ENCODE measurements around the gene SRC. TPM values are rescaled to one million over a fixed set of nuclear protein-coding genes. Genes with fewer than 3 reads are reported as not detected.

SRC gene
- total RNA-seq, 1 experiment from 2014 or later = 185 TPM

GRCh38 chr20:37389241-37389747, 43.4 kb downstream of the SRC start:
- Mint-ChIP-seq H3K4me3 (ENCODE audit: low read depth, unreplicated experiment) (no peak overlapping the region), H3K9me3 (ENCODE audit: low read depth, unreplicated experiment) (no peaks in the 10 kb centered on the region), H3K27me3 (ENCODE audit: unreplicated experiment) (no peaks in the 10 kb centered on the region), H3K27ac (ENCODE audit: unreplicated experiment) (no peak overlapping the region), H3K4me1 (ENCODE audit: low read depth, unreplicated experiment) (peaks cover 11% of the 10 kb centered on the region), H3K36me3 (ENCODE audit: insufficient read depth, unreplicated experiment) (peaks cover 91% of the 10 kb centered on the region)
- BruUV-seq (replicated peaks) = no TSS peak
- no peak for TF ChIP-seq CTCF (IDR thresholded peaks at IDR 0.05; ENCODE audit: unreplicated experiment)
- no peak for DNase-seq
- CTCF ChIA-PET = interaction anchor here (0.8 kb wide), 1 partner anchor 93 kb away, joined by 3 read pairs; no protein-coding TSS in a partner anchor
- intact Hi-C loops (cut with micrococcal nuclease; ENCODE audit: unreplicated experiment) = no loop called here

- H3K27me3 Mint-ChIP-seq (ENCODE audit: unreplicated experiment) = no peaks in the 10 kb centered on the region
- no peak for TF ChIP-seq CTCF (IDR thresholded peaks at IDR 0.05; ENCODE audit: unreplicated experiment)
- H3K27ac Mint-ChIP-seq (ENCODE audit: unreplicated experiment) = no peak overlapping the region
- intact Hi-C loops (cut with micrococcal nuclease; ENCODE audit: unreplicated experiment) = no loop called here
- no peak for DNase-seq
- CTCF ChIA-PET = interaction anchor here (0.6 kb wide), 1 partner anchor 27 kb away, joined by 4 read pairs; no protein-coding TSS in a partner anchor
- no peaks in the 10 kb centered on the region for H3K9me3 Mint-ChIP-seq (ENCODE audit: low read depth, unreplicated experiment)
- peaks cover 92% of the 10 kb centered on the region for H3K36me3 Mint-ChIP-seq (ENCODE audit: insufficient read depth, unreplicated experiment)
- peaks cover 8% of the 10 kb centered on the region for H3K4me1 Mint-ChIP-seq (ENCODE audit: low read depth, unreplicated experiment)
- BruUV-seq (replicated peaks) = no TSS peak
- no peak overlapping the region for H3K4me3 Mint-ChIP-seq (ENCODE audit: low read depth, unreplicated experiment)
Measured at GRCh38 chr20:37389844-37390275, 43.9 kb downstream of the SRC start.

GRCh38 chr20:37390503-37390890, 44.6 kb downstream of the SRC start:
- no TSS peak for BruUV-seq (replicated peaks)
- H3K27me3 Mint-ChIP-seq (ENCODE audit: unreplicated experiment) = no peaks in the 10 kb centered on the region
- H3K4me1 Mint-ChIP-seq (ENCODE audit: low read depth, unreplicated experiment) = peaks cover 2% of the 10 kb centered on the region
- CTCF ChIA-PET = interaction anchor here (0.6 to 0.7 kb wide), 2 partner anchors 27 to 46 kb away, joined by 3 to 4 read pairs; no protein-coding TSS in a partner anchor
- peaks cover 88% of the 10 kb centered on the region for H3K36me3 Mint-ChIP-seq (ENCODE audit: insufficient read depth, unreplicated experiment)
- DNase-seq = no peak
- TF ChIP-seq CTCF (IDR thresholded peaks at IDR 0.05; ENCODE audit: unreplicated experiment) = no peak
- peak overlapping the region; percentile 60 for H3K27ac Mint-ChIP-seq (ENCODE audit: unreplicated experiment)
- H3K4me3 Mint-ChIP-seq (ENCODE audit: low read depth, unreplicated experiment) = no peak overlapping the region
- H3K9me3 Mint-ChIP-seq (ENCODE audit: low read depth, unreplicated experiment) = no peaks in the 10 kb centered on the region
- intact Hi-C loops (cut with micrococcal nuclease; ENCODE audit: unreplicated experiment) = no loop called here

- H3K27ac Mint-ChIP-seq (ENCODE audit: unreplicated experiment) = peak overlapping the region; percentile 60
- no peaks in the 10 kb centered on the region for H3K9me3 Mint-ChIP-seq (ENCODE audit: low read depth, unreplicated experiment)
- no TSS peak for BruUV-seq (replicated peaks)
- intact Hi-C loops (cut with micrococcal nuclease; ENCODE audit: unreplicated experiment) = no loop called here
- H3K27me3 Mint-ChIP-seq (ENCODE audit: unreplicated experiment) = no peaks in the 10 kb centered on the region
- no peak for TF ChIP-seq CTCF (IDR thresholded peaks at IDR 0.05; ENCODE audit: unreplicated experiment)
- CTCF ChIA-PET = interaction anchor here (0.7 kb wide), 1 partner anchor 46 kb away, joined by 3 read pairs; no protein-coding TSS in a partner anchor
- no peak for DNase-seq
- no peaks in the 10 kb centered on the region for H3K4me1 Mint-ChIP-seq (ENCODE audit: low read depth, unreplicated experiment)
- no peak overlapping the region for H3K4me3 Mint-ChIP-seq (ENCODE audit: low read depth, unreplicated experiment)
- peaks cover 85% of the 10 kb centered on the region for H3K36me3 Mint-ChIP-seq (ENCODE audit: insufficient read depth, unreplicated experiment)
Measured at GRCh38 chr20:37390891-37391525, 45.1 kb downstream of the SRC start.
